ENCODE results near the gene DNAJC27. TPM values are rescaled to one million over a fixed set of nuclear protein-coding genes. Genes with fewer than 3 reads are reported as not detected.

The DNAJC27 gene
- polyA plus RNA-seq, 4 donors, result 0.81 to 5.3 (median 1.7) TPM

- H3K4me1 ChIP-seq (ENCODE audit: control insufficient read depth in 3 of 3, insufficient read depth in 2 of 3, low read depth in 1 of 3, low read length in 2 of 3), result peaks cover 0 to 8% (median 0%) of the 10 kb centered on the region in 3 donors
- H3K4me3 ChIP-seq (ENCODE audit: low read depth in 1 of 3, low read length in 3 of 3), result peak overlapping the region in 1 of 3 donors; percentile 8
- no peaks in the 10 kb centered on the region for H3K9me3 ChIP-seq (ENCODE audit: control insufficient read depth in 2 of 2, insufficient read depth in 1 of 2, low read depth in 1 of 2, low read length in 1 of 2)
- DNase-seq, result peak; percentile 20 to 38
- peak overlapping the region in 1 of 3 donors; percentile 37 for H3K27ac ChIP-seq (ENCODE audit: low read depth in 1 of 3, low read length in 2 of 3)
- peaks cover 0 to 18% (median 0%) of the 10 kb centered on the region in 3 donors for H3K27me3 ChIP-seq (ENCODE audit: control insufficient read depth in 3 of 3, insufficient read depth in 3 of 3, low read length in 3 of 3)
- no peaks in the 10 kb centered on the region for H3K36me3 ChIP-seq (ENCODE audit: control insufficient read depth in 3 of 3, insufficient read depth in 2 of 3, low read depth in 1 of 3, low read length in 3 of 3)
- no peak for FAIRE-seq
- WGBS, 3 donors, result 20 to 30% (median 25%) methylated on average over 33 of the region's 33 CpGs
Measured at GRCh38 chr2:24926602-24927252, 45.0 kb downstream of the DNAJC27 start.

DNA sequence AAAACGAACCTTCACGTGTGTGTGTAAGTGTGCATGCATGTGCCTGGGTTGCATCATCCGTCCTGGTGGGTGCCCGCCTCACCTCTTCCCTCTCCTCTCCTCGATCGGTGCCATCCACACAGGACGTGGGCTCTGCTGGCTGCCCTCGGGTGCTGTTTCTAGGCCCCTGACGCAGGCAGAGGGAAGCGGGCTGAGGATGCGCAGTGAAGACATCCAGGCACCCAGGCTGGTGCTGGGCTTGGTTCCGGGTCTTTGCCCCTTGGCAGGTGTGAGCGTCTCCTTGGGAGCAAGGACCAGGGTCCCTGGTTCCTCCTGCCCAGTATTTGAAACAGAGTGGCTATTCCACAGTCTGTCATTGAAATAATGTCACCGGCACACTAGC is 45.5 kb downstream of the DNAJC27 start:
- FAIRE-seq, result no peak
- Histone ChIP-seq H3K27ac (ENCODE audit: low read depth in 1 of 3, low read length in 2 of 3) (no peak overlapping the region), H3K4me3 (ENCODE audit: low read depth in 1 of 3, low read length in 3 of 3) (peak overlapping the region in 1 of 3 donors; percentile 8), H3K27me3 (ENCODE audit: control insufficient read depth in 3 of 3, insufficient read depth in 3 of 3, low read length in 3 of 3) (peaks cover 0 to 18% (median 0%) of the 10 kb centered on the region in 3 donors), H3K4me1 (ENCODE audit: control insufficient read depth in 3 of 3, insufficient read depth in 2 of 3, low read depth in 1 of 3, low read length in 2 of 3) (peaks cover 0 to 8% (median 0%) of the 10 kb centered on the region in 3 donors), H3K9me3 (ENCODE audit: control insufficient read depth in 2 of 2, insufficient read depth in 1 of 2, low read depth in 1 of 2, low read length in 1 of 2) (no peaks in the 10 kb centered on the region), H3K36me3 (ENCODE audit: control insufficient read depth in 3 of 3, insufficient read depth in 2 of 3, low read depth in 1 of 3, low read length in 3 of 3) (no peaks in the 10 kb centered on the region)
- DNase-seq, result no peak
- 59 to 84% (median 75%) methylated on average over 14 of the region's 14 CpGs for WGBS, 3 donors

DNA sequence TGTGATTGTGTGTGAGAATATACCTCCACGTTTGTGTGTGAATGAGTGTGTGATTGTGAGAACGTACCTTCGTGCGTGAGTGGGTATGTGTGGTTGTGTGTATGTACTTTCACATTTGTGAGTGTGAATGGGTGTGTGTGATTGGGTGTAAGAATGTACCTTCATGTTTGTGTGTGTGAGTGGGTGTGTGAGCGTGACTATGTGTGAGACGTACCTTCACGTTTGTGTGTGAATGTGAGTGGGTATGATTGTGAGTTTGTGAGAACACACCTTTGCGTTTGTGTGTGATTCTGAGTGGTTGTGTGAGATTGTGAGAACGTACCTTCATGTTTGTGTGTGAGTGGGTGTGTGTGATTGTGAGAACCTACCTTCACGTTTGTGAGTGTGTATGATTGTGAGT is 45.9 kb downstream of the DNAJC27 start:
- Histone ChIP-seq H3K4me3 (ENCODE audit: low read depth in 1 of 3, low read length in 3 of 3) (no peak overlapping the region), H3K27me3 (ENCODE audit: control insufficient read depth in 3 of 3, insufficient read depth in 3 of 3, low read length in 3 of 3) (peaks cover 0 to 18% (median 0%) of the 10 kb centered on the region in 3 donors), H3K36me3 (ENCODE audit: control insufficient read depth in 3 of 3, insufficient read depth in 2 of 3, low read depth in 1 of 3, low read length in 3 of 3) (no peaks in the 10 kb centered on the region), H3K9me3 (ENCODE audit: control insufficient read depth in 2 of 2, insufficient read depth in 1 of 2, low read depth in 1 of 2, low read length in 1 of 2) (no peaks in the 10 kb centered on the region), H3K4me1 (ENCODE audit: control insufficient read depth in 3 of 3, insufficient read depth in 2 of 3, low read depth in 1 of 3, low read length in 2 of 3) (peaks cover 0 to 8% (median 0%) of the 10 kb centered on the region in 3 donors), H3K27ac (ENCODE audit: low read depth in 1 of 3, low read length in 2 of 3) (no peak overlapping the region)
- WGBS, 3 donors, result 88 to 94% (median 89%) methylated on average over 10 of the region's 10 CpGs
- FAIRE-seq (no peak), DNase-seq (no peak)

- H3K36me3 ChIP-seq (ENCODE audit: control insufficient read depth in 3 of 3, insufficient read depth in 2 of 3, low read depth in 1 of 3, low read length in 3 of 3), result no peaks in the 10 kb centered on the region
- 87 to 93% (median 89%) methylated on average over 6 of the region's 6 CpGs for WGBS, 3 donors
- H3K4me1 ChIP-seq (ENCODE audit: control insufficient read depth in 3 of 3, insufficient read depth in 2 of 3, low read depth in 1 of 3, low read length in 2 of 3), result peaks cover 0 to 8% (median 0%) of the 10 kb centered on the region in 3 donors
- H3K9me3 ChIP-seq (ENCODE audit: control insufficient read depth in 2 of 2, insufficient read depth in 1 of 2, low read depth in 1 of 2, low read length in 1 of 2), result no peaks in the 10 kb centered on the region
- no peak overlapping the region for H3K4me3 ChIP-seq (ENCODE audit: low read depth in 1 of 3, low read length in 3 of 3)
- no peak for FAIRE-seq
- H3K27me3 ChIP-seq (ENCODE audit: control insufficient read depth in 3 of 3, insufficient read depth in 3 of 3, low read length in 3 of 3), result peaks cover 0 to 18% (median 0%) of the 10 kb centered on the region in 3 donors
- DNase-seq, result no peak
- no peak overlapping the region for H3K27ac ChIP-seq (ENCODE audit: low read depth in 1 of 3, low read length in 2 of 3)
Measured at GRCh38 chr2:24924732-24925131, 47.0 kb downstream of the DNAJC27 start.

GRCh38 chr2:24924266-24924665 is 47.5 kb downstream of the DNAJC27 start:
- Histone ChIP-seq H3K36me3 (ENCODE audit: control insufficient read depth in 3 of 3, insufficient read depth in 2 of 3, low read depth in 1 of 3, low read length in 3 of 3) (no peaks in the 10 kb centered on the region), H3K4me1 (ENCODE audit: control insufficient read depth in 3 of 3, insufficient read depth in 2 of 3, low read depth in 1 of 3, low read length in 2 of 3) (peaks cover 0 to 9% (median 0%) of the 10 kb centered on the region in 3 donors), H3K27ac (ENCODE audit: low read depth in 1 of 3, low read length in 2 of 3) (no peak overlapping the region), H3K9me3 (ENCODE audit: control insufficient read depth in 2 of 2, insufficient read depth in 1 of 2, low read depth in 1 of 2, low read length in 1 of 2) (no peaks in the 10 kb centered on the region), H3K27me3 (ENCODE audit: control insufficient read depth in 3 of 3, insufficient read depth in 3 of 3, low read length in 3 of 3) (peaks cover 0 to 18% (median 0%) of the 10 kb centered on the region in 3 donors), H3K4me3 (ENCODE audit: low read depth in 1 of 3, low read length in 3 of 3) (no peak overlapping the region)
- no peak for FAIRE-seq
- DNase-seq, result no peak
- 84 to 92% (median 86%) methylated on average over 5 of the region's 5 CpGs for WGBS, 3 donors

DNA sequence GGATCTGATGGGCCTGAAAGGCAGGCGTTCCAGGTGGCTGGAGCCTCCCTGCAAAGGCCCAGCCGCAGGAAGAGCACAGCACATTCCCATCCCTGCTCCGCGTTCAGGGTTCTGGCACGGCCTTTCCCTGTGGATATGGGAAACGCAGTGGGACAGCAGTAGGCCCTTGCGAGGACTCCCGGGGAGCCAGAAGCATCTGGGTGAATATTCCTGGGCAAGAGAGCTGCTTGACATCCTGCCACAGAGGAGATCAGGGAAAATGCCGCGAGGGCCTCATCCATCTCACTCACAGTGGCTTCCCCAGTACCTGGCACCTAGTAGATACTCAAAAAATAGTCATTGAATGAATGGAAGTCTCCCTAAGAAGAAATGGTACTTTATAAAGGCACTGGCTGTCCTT is 48.6 kb downstream of the DNAJC27 start:
- no peak overlapping the region for H3K27ac ChIP-seq (ENCODE audit: low read depth in 1 of 3, low read length in 2 of 3)
- H3K36me3 ChIP-seq (ENCODE audit: control insufficient read depth in 3 of 3, insufficient read depth in 2 of 3, low read depth in 1 of 3, low read length in 3 of 3), result peaks cover 0 to 6% (median 0%) of the 10 kb centered on the region in 3 donors
- H3K27me3 ChIP-seq (ENCODE audit: control insufficient read depth in 3 of 3, insufficient read depth in 3 of 3, low read length in 3 of 3), result peaks cover 0 to 18% (median 0%) of the 10 kb centered on the region in 3 donors
- DNase-seq, result no peak
- H3K4me3 ChIP-seq (ENCODE audit: low read depth in 1 of 3, low read length in 3 of 3), result no peak overlapping the region
- H3K9me3 ChIP-seq (ENCODE audit: control insufficient read depth in 2 of 2, insufficient read depth in 1 of 2, low read depth in 1 of 2, low read length in 1 of 2), result no peaks in the 10 kb centered on the region
- H3K4me1 ChIP-seq (ENCODE audit: control insufficient read depth in 3 of 3, insufficient read depth in 2 of 3, low read depth in 1 of 3, low read length in 2 of 3), result peaks cover 0 to 18% (median 0%) of the 10 kb centered on the region in 3 donors
- WGBS, 3 donors, result 94 to 96% (median 96%) methylated on average over 10 of the region's 10 CpGs
- FAIRE-seq, result no peak

DNA sequence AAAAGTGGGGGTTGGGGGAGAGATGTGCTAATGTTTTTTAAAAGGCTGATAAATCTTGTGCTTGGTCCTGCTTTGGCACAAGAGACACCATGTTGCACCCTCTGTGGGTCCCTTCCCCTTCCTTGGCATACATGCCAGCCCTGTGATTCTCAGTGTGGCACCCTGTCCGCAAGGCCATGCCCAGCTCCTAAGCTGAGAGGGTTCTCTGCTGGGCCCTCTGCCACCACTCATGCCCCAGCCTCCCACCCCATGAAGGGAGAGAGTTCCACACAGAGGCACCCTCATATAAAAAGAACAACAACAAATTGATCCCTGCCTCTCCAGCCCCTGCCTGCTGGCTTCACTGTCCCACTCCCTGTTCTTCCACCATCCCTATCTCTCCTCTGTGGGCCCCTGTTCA is 49.2 kb downstream of the DNAJC27 start:
- FAIRE-seq, result no peak

DNA sequence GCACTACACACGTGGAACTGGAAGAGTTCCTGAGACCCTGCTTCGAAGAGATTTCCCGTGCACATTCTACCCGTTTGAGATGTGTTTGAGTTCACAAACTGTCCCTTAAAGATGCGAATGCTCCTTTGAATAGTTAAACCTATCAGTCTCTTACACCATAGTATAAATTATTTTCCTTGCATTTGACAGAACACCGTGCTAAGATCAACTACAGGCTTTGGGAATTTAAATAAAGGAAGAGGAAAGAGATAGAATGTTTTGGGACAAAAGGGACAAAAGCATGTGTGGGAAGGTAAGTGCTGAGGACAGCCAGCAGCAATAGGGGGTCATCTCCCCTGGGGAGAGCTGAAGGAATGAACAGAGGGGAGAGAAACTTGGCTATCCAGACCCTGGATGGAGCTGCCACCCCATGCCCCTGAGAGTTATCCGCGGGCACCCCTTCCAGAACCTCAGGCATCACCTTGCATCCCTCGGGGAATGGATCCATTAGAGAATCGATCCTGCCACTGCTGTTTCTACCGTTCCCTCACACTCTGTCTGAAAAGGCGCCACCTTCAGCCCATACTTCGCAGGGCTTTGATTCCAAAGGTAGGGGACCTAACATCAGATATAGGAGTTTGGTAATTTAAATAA is 50.8 kb downstream of the DNAJC27 start:
- peaks cover 0 to 16% (median 0%) of the 10 kb centered on the region in 3 donors for H3K36me3 ChIP-seq (ENCODE audit: control insufficient read depth in 3 of 3, insufficient read depth in 2 of 3, low read depth in 1 of 3, low read length in 3 of 3)
- H3K27ac ChIP-seq (ENCODE audit: low read depth in 1 of 3, low read length in 2 of 3), result no peak overlapping the region
- H3K27me3 ChIP-seq (ENCODE audit: control insufficient read depth in 3 of 3, insufficient read depth in 3 of 3, low read length in 3 of 3), result peaks cover 0 to 6% (median 0%) of the 10 kb centered on the region in 3 donors
- 12 to 31% (median 23%) methylated on average over 13 of the region's 13 CpGs for WGBS, 3 donors
- peak; percentile 28 to 41 for DNase-seq
- peaks cover 0 to 9% (median 0%) of the 10 kb centered on the region in 3 donors for H3K4me1 ChIP-seq (ENCODE audit: control insufficient read depth in 3 of 3, insufficient read depth in 2 of 3, low read depth in 1 of 3, low read length in 2 of 3)
- FAIRE-seq, result no peak
- H3K4me3 ChIP-seq (ENCODE audit: low read depth in 1 of 3, low read length in 3 of 3), result peak overlapping the region in 2 of 3 donors; percentile 31 to 76
- no peaks in the 10 kb centered on the region for H3K9me3 ChIP-seq (ENCODE audit: control insufficient read depth in 2 of 2, insufficient read depth in 1 of 2, low read depth in 1 of 2, low read length in 1 of 2)

More for the DNA sequence above, 49.2 kb downstream of the DNAJC27 start:
- peaks cover 0 to 12% (median 0%) of the 10 kb centered on the region in 3 donors for H3K36me3 ChIP-seq (ENCODE audit: control insufficient read depth in 3 of 3, insufficient read depth in 2 of 3, low read depth in 1 of 3, low read length in 3 of 3)
- peaks cover 0 to 18% (median 0%) of the 10 kb centered on the region in 3 donors for H3K27me3 ChIP-seq (ENCODE audit: control insufficient read depth in 3 of 3, insufficient read depth in 3 of 3, low read length in 3 of 3)
- peaks cover 0 to 18% (median 0%) of the 10 kb centered on the region in 3 donors for H3K4me1 ChIP-seq (ENCODE audit: control insufficient read depth in 3 of 3, insufficient read depth in 2 of 3, low read depth in 1 of 3, low read length in 2 of 3)
- no peaks in the 10 kb centered on the region for H3K9me3 ChIP-seq (ENCODE audit: control insufficient read depth in 2 of 2, insufficient read depth in 1 of 2, low read depth in 1 of 2, low read length in 1 of 2)
- DNase-seq, result no peak
- H3K27ac ChIP-seq (ENCODE audit: low read depth in 1 of 3, low read length in 2 of 3), result no peak overlapping the region
- H3K4me3 ChIP-seq (ENCODE audit: low read depth in 1 of 3, low read length in 3 of 3), result no peak overlapping the region
- WGBS, 3 donors, result 100% methylated on average over 1 of the region's 1 CpG

All from small intestine (tissue), 7 donors.